Stimulated activated memory B cell treated with anti-CD40 and anti-IgM and Interleukin-4, amounts not matched to agents 10 μg/mL and 1 μg/mL and 100 μg/mL, for 72 hours (primary cell): ENCODE measurements around the gene ALKBH6.
"Not testable (repeated sequence)": the region's sequence is repeated elsewhere in the genome, so short reads cannot be mapped to it uniquely, and the experiment has no call there.

Source experiments
- ATAC-seq: fragments of 150-1000 bp; cut with Tn5 transposase; 2 replicates; pipeline ENCODE4 v1.10.0; 2021
- H3K27ac Mint-ChIP-seq: one replicate; pipeline ENCODE4 v1.8.0; 2022; ENCODE audit warnings: mild to moderate bottlenecking, mixed read lengths
- H3K27me3 Mint-ChIP-seq: one replicate; pipeline ENCODE4 v1.8.0; 2022; ENCODE audit warnings: mixed read lengths
- H3K36me3 Mint-ChIP-seq: one replicate; pipeline ENCODE4 v1.8.0; 2022; ENCODE audit warnings: mixed read lengths
- H3K4me1 Mint-ChIP-seq: one replicate; pipeline ENCODE4 v1.8.0; 2022; ENCODE audit warnings: mixed read lengths
- H3K4me3 Mint-ChIP-seq: one replicate; pipeline ENCODE4 v1.8.0; 2022; ENCODE audit warnings: mild to moderate bottlenecking, moderate library complexity, mixed read lengths
- H3K9me3 Mint-ChIP-seq: one replicate; pipeline ENCODE4 v1.8.0; 2022; ENCODE audit warnings: mixed read lengths

The ALKBH6 gene

GRCh38 chr19:35988824-35989223 is 25.2 kb downstream of the ALKBH6 start:
- H3K27ac Mint-ChIP-seq = no peak overlapping the region

GRCh38 chr19:35987571-35987896 is 26.5 kb downstream of the ALKBH6 start:
- Mint-ChIP-seq H3K36me3 (no peaks in the 10 kb centered on the region), H3K27me3 (peaks cover 54% of the 10 kb centered on the region), H3K4me3 (peak overlapping the region; percentile 62), H3K4me1 (peaks cover 9% of the 10 kb centered on the region), H3K27ac (no peak overlapping the region), H3K9me3 (no peaks in the 10 kb centered on the region)
- ATAC-seq = no peak

More at GRCh38 chr19:35988824-35989223, 25.2 kb downstream of the ALKBH6 start:
- Mint-ChIP-seq H3K27me3 (peaks cover 42% of the 10 kb centered on the region), H3K9me3 (no peaks in the 10 kb centered on the region), H3K36me3 (no peaks in the 10 kb centered on the region), H3K4me1 (peaks cover 13% of the 10 kb centered on the region), H3K4me3 (no peak overlapping the region)
- no peak for ATAC-seq

GRCh38 chr19:35986664-35987570 is 27.1 kb downstream of the ALKBH6 start:
- no peaks in the 10 kb centered on the region for H3K36me3 Mint-ChIP-seq
- H3K4me1 Mint-ChIP-seq = peaks cover 9% of the 10 kb centered on the region
- H3K27me3 Mint-ChIP-seq = peaks cover 60% of the 10 kb centered on the region
- ATAC-seq = peak; percentile 76
- peak overlapping the region; percentile 73 for H3K4me3 Mint-ChIP-seq
- H3K27ac Mint-ChIP-seq = no peak overlapping the region
- no peaks in the 10 kb centered on the region for H3K9me3 Mint-ChIP-seq

GRCh38 chr19:35986111-35986510 is 27.9 kb downstream of the ALKBH6 start:
- H3K36me3 Mint-ChIP-seq = no peaks in the 10 kb centered on the region
- H3K4me3 Mint-ChIP-seq = peak overlapping the region; percentile 43
- H3K4me1 Mint-ChIP-seq = peaks cover 9% of the 10 kb centered on the region
- no peak overlapping the region for H3K27ac Mint-ChIP-seq
- H3K9me3 Mint-ChIP-seq = no peaks in the 10 kb centered on the region
- no peak for ATAC-seq
- H3K27me3 Mint-ChIP-seq = peaks cover 66% of the 10 kb centered on the region

- H3K9me3 Mint-ChIP-seq = no peaks in the 10 kb centered on the region
- peaks cover 85% of the 10 kb centered on the region for H3K27me3 Mint-ChIP-seq
- ATAC-seq = no peak
- H3K36me3 Mint-ChIP-seq = no peaks in the 10 kb centered on the region
- no peak overlapping the region for H3K27ac Mint-ChIP-seq
- H3K4me1 Mint-ChIP-seq = peaks cover 9% of the 10 kb centered on the region
- H3K4me3 Mint-ChIP-seq = no peak overlapping the region
These were observed 30.8 kb downstream of the ALKBH6 start for GRCh38 chr19:35983177-35983576.

- not testable (repeated sequence) for H3K4me3 Mint-ChIP-seq, H3K9me3 Mint-ChIP-seq, H3K27ac Mint-ChIP-seq, H3K36me3 Mint-ChIP-seq, ATAC-seq, H3K4me1 Mint-ChIP-seq
- peaks cover 78% of the 10 kb centered on the region for H3K27me3 Mint-ChIP-seq
These were observed 33.0 kb downstream of the ALKBH6 start for GRCh38 chr19:35980997-35981396.

GRCh38 chr19:35978832-35979365 is 35.1 kb downstream of the ALKBH6 start:
- no peaks in the 10 kb centered on the region for H3K36me3 Mint-ChIP-seq
- no peak overlapping the region for H3K4me3 Mint-ChIP-seq
- H3K4me1 Mint-ChIP-seq = no peaks in the 10 kb centered on the region
- peaks cover 58% of the 10 kb centered on the region for H3K27me3 Mint-ChIP-seq
- H3K9me3 Mint-ChIP-seq = no peaks in the 10 kb centered on the region
- ATAC-seq = no peak
- no peak overlapping the region for H3K27ac Mint-ChIP-seq

GRCh38 chr19:35978271-35978670 is 35.7 kb downstream of the ALKBH6 start:
- ATAC-seq = no peak
- H3K9me3 Mint-ChIP-seq = no peaks in the 10 kb centered on the region
- H3K4me1 Mint-ChIP-seq = no peaks in the 10 kb centered on the region
- no peaks in the 10 kb centered on the region for H3K36me3 Mint-ChIP-seq
- no peak overlapping the region for H3K27ac Mint-ChIP-seq
- no peak overlapping the region for H3K4me3 Mint-ChIP-seq
- H3K27me3 Mint-ChIP-seq = peaks cover 51% of the 10 kb centered on the region

- H3K9me3 Mint-ChIP-seq = no peaks in the 10 kb centered on the region
- peaks cover 46% of the 10 kb centered on the region for H3K27me3 Mint-ChIP-seq
- peak; percentile 55 for ATAC-seq
- H3K27ac Mint-ChIP-seq = no peak overlapping the region
- H3K4me1 Mint-ChIP-seq = no peaks in the 10 kb centered on the region
- H3K4me3 Mint-ChIP-seq = no peak overlapping the region
- no peaks in the 10 kb centered on the region for H3K36me3 Mint-ChIP-seq
These were observed 36.4 kb downstream of the ALKBH6 start for GRCh38 chr19:35977446-35978222.

GRCh38 chr19:35975608-35976214 is 38.3 kb downstream of the ALKBH6 start:
- Mint-ChIP-seq H3K36me3 (no peaks in the 10 kb centered on the region), H3K27me3 (peaks cover 29% of the 10 kb centered on the region), H3K4me3 (no peak overlapping the region), H3K9me3 (no peaks in the 10 kb centered on the region), H3K27ac (no peak overlapping the region), H3K4me1 (no peaks in the 10 kb centered on the region)
- ATAC-seq = no peak

- no peaks in the 10 kb centered on the region for H3K4me1 Mint-ChIP-seq
- ATAC-seq = no peak
These were observed 40.5 kb downstream of the ALKBH6 start for GRCh38 chr19:35973487-35973886.

GRCh38 chr19:35966771-35967170 is 47.2 kb downstream of the ALKBH6 start:
- no peak for ATAC-seq
- H3K4me1 Mint-ChIP-seq = no peaks in the 10 kb centered on the region
- H3K4me3 Mint-ChIP-seq = no peak overlapping the region
- no peaks in the 10 kb centered on the region for H3K36me3 Mint-ChIP-seq
- H3K9me3 Mint-ChIP-seq = no peaks in the 10 kb centered on the region
- no peak overlapping the region for H3K27ac Mint-ChIP-seq
- peaks cover 26% of the 10 kb centered on the region for H3K27me3 Mint-ChIP-seq

More at GRCh38 chr19:35973487-35973886, 40.5 kb downstream of the ALKBH6 start:
- H3K4me3 Mint-ChIP-seq = no peak overlapping the region
- H3K27me3 Mint-ChIP-seq = peaks cover 18% of the 10 kb centered on the region
- no peaks in the 10 kb centered on the region for H3K9me3 Mint-ChIP-seq
- H3K27ac Mint-ChIP-seq = no peak overlapping the region
- H3K36me3 Mint-ChIP-seq = no peaks in the 10 kb centered on the region

- Mint-ChIP-seq H3K36me3 (no peaks in the 10 kb centered on the region), H3K4me3 (no peak overlapping the region), H3K27ac (no peak overlapping the region), H3K4me1 (peaks cover 5% of the 10 kb centered on the region), H3K27me3 (peaks cover 41% of the 10 kb centered on the region), H3K9me3 (no peaks in the 10 kb centered on the region)
- no peak for ATAC-seq
These were observed 50.5 kb downstream of the ALKBH6 start for GRCh38 chr19:35963514-35963913.

- no peak for ATAC-seq
- Mint-ChIP-seq H3K4me3 (no peak overlapping the region), H3K27ac (no peak overlapping the region), H3K36me3 (no peaks in the 10 kb centered on the region), H3K4me1 (peaks cover 5% of the 10 kb centered on the region), H3K27me3 (peaks cover 28% of the 10 kb centered on the region), H3K9me3 (peaks cover 2% of the 10 kb centered on the region)
These were observed 53.5 kb downstream of the ALKBH6 start for GRCh38 chr19:35960432-35960972.

GRCh38 chr19:35959968-35960320 is 54.1 kb downstream of the ALKBH6 start:
- no peaks in the 10 kb centered on the region for H3K36me3 Mint-ChIP-seq

More at GRCh38 chr19:35959968-35960320, 54.1 kb downstream of the ALKBH6 start:
- ATAC-seq = no peak
- Mint-ChIP-seq H3K27me3 (peaks cover 26% of the 10 kb centered on the region), H3K4me1 (peaks cover 5% of the 10 kb centered on the region), H3K9me3 (peaks cover 2% of the 10 kb centered on the region), H3K4me3 (no peak overlapping the region), H3K27ac (no peak overlapping the region)
